ENCODE data around the gene LGI4.
"Not testable (repeated sequence)": the region's sequence is repeated elsewhere in the genome, so short reads cannot be mapped to it uniquely, and the experiment has no call there.

The LGI4 gene

GRCh38 chr19:35160629-35161433, 26.0 kb upstream of the LGI4 start:
- no peak for DNase-seq

DNA sequence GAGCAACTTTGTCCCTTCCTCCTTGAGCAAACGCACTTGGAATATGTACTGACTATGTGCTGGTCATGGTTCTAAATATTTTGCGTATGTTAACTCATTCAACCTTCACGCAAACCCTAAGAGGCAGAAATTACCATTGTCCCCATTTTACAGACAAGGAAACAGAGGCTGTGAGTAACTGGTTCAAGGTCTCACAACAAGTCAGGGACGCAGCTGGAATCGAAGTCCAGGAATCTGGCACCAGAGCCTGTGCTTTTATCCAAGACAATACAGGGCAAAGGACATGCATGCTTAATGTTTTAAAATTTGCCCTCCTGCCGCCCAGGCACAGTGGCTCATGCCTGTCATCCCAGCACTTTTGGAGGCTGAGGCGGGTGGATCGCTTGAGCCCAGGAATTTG, 24.7 kb upstream of the LGI4 start:
- no peak for DNase-seq

DNA sequence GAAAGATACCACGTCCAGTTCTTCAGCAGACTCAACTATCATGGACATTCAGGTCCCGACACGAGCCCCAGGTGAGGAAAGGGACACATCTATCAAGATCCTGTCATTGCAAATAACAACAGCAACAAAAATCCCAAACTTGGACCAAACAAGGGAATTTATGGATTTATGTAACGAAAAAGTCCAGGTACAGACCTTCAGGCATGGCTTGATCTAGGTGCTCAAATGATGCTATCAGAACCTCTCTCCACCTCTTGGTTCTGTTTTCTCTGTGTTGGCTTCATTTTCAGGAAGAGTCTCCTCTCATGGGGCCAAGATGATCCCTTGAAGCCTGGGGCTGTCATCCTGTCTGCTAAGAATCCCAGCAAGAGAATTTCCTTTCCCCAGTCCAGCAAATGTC, 22.6 kb upstream of the LGI4 start:
- DNase-seq = no peak

DNA sequence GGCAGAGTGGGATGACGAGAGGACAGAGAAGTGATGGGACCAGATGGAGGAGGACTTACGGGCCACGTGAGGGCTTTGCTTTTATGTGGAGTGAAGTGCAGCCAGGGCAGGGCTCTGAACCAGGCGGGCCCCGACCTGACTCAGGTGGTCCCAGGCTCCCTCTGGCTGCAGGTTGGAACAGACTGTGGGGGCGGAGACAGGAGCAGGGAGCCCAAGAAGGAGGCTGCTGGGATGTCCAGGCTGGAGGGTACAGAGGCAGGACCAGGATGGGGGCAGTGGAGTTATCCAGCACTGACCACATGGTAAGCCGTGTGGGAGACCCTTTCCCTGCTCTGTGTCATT, 21.8 kb upstream of the LGI4 start:
- DNase-seq = no peak

DNA sequence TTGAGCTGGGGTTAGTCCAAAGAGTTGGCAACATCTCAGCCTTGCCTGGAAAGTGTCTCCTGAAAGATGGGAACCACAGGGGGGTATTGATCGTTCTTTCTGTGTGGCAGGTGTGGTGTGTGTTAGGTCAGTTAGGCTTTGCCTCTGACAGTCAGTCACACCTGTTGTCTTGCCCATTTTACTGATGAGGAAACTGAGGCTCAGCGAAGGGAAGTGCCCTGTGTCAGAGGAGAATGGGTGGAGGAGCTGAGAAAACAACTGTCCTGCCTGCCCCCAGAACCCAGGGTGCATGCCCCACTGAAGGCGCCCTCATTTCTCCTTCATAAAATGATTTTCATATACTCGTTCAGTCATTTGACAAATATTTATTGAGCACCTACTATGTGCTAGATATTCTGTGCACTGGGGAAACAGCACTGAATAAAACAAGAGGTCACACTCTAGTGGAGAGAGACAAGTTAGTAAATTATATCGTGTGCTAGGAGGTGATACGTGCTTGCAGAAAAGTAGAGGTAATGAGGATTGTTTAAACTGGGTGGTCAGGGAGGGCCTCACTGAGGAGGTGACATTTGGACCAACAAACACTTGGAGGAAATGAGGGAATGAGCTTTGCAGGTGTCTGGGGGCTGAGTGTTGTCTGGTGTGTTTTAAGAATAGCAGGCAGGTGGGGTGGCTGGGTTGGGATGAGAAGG, 21.3 kb upstream of the LGI4 start:
- DNase-seq = no peak

DNA sequence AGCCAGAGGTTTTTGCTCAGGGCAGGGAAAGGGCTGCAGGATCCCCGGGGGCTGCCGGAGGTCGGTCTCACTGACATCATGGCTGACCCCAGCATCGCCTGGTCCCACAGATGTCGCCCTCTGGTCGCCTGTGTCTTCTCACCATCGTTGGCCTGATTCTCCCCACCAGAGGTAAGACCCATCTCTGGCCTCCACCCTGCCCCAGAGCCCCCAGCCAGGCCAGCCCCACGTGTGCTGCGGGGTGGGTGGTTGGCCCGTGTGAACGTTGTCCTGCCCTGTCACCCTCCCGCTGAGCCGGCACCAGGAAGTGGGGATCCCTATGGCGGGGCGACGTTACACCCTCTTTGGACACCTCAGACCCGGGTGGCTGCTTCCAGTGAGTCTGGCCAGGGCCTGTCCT, 20.6 kb upstream of the LGI4 start:
- peak; percentile 60 for DNase-seq

- DNase-seq = peak; percentile 91
These were observed 19.9 kb upstream of the LGI4 start, which contains the start of gene FXYD5 for GRCh38 chr19:35154525-35155406. Gene FXYD5, plus strand, starts transcription at chr19:35154735. Its CDS starts 816 bp downstream, at chr19:35155551.

- DNase-seq = peak; percentile 89
These were observed 19.1 kb upstream of the LGI4 start for GRCh38 chr19:35153701-35154524.

DNA sequence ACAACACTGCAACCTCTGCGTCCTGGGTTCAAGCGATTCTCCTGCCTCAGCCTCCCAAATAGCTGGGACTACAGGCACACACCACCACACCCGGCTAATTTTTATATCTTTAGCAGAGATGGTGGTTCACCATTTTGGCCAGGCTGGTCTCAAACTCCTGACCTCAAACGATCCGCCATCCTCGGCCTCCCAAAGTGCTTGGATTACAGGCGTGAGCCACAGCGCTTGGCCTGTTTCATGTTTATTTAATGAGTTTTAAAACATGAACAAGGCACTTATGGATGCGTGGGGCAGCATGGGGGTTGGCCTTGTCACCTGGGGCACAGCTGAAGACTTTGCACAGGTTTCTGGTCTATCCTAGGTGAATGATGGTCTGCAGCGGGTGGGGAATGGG, 18.3 kb upstream of the LGI4 start:
- DNase-seq = not testable (repeated sequence)

GRCh38 chr19:35151273-35152065, 16.6 kb upstream of the LGI4 start:
- no peak for DNase-seq

- no peak for DNase-seq
These were observed 15.6 kb upstream of the LGI4 start for GRCh38 chr19:35150445-35150844.

DNA sequence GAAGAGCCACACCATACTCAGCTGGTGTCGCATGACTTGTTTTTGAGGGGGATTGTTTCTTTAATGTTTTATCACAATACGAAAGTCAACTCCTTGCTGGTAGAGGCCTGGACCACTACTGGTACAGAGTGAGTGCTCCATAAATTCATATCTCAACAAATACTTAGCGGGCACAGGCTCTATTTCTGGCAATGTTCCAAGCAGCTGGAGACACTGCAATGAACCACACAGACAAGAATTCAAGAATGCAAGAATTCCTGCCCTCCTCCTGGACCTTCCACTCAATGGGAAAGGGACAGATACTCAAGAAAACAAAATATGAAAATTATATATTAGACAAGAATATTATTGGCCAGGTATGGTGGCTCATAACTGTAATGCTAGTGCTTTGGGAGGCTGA, 14.6 kb upstream of the LGI4 start:
- no peak for DNase-seq

- no peak for DNase-seq
These were observed 12.0 kb upstream of the LGI4 start for GRCh38 chr19:35146746-35147459.

DNA sequence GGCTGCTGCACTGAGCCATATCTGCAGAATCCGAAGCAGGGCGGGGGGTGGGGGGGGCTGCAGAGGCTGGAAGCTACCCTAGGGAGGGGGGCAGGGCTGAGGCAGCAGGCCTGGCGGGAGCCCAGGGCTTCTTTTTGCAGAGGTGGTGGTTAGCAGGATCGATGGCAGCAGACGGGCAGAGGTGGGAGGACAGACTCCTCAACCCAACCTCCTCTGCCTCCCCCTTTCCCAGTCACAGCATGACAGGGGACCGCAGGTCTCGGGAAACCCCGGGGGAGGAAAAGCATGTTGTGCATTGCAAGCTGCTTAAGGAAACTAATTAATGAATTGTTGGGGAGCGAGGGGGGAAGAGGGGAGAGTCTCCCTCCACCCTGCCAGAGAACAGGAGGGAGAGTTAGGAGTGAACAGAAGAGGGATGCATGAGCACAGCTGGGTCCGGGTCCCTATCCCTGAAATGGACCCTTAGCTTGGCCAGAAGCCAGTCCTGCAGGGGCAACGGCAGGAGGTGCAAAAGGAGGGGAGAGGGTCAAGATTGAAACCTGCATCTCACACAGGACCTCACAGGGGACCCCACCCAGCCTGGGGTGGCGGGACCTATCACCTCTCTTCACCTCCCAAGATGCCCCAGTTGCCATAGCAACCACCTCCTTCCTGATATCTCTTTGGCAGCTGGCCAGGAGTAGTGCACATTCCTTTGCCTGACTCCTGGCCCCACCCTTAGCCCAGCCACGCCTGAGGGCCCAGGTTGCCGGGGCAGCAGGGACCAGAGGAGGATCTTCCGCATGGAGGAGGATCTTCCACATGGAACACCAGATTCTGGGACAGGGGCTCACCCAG, 10.0 kb upstream of the LGI4 start:
- no peak for DNase-seq

GRCh38 chr19:35144259-35144599, 9.4 kb upstream of the LGI4 start:
- no peak for DNase-seq

DNA sequence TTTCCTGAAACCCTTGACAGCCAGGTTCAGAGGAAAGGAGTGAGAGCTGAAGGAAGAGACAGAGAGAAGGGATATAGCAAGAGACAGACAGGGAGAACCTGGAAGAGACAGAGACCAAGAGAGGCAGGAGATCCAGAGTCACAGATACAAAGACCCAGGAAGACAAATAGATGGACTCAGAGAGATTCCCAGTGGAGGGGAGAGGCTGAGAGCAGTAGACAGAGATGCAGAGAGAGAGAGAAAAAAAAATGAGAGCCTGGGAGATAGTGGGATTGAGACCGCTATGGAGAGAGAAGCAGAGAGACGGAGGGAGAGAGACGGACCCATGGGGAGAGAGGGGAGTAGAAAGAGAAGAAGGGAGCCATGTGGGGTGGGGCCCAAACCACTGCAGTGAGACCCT, 9.0 kb upstream of the LGI4 start:
- no peak for DNase-seq

DNA sequence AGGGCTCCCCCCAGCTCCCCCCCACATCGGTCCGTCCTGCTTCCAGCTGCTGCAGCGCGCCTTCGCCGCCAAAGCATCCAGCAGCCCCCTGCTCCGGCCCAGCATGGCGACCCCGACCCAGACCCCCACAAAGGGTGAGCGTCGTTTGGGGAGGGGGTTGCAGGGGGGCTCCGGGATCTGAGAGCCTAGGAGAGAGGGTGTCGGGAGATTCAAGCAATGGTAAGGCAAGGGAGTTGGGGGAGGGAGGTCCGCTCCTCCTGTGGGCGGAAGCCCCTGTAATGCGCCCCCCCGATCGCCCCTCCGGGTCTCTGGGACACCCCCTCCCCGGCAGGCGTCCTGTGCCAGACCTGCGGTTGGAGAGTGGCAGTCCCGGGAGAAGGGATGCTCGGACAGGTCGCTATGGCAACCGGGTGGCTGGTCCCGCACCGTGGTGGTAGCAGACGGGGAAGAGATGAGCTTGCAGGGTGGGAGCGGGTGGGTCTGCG, 8.4 kb upstream of the LGI4 start, which contains the start of gene FXYD7:
Gene FXYD7, plus strand, starts transcription at position 25 of the 485 bp plus-strand sequence. Its CDS starts 79 bp downstream, at position 104.
- DNase-seq = no peak

GRCh38 chr19:35142606-35143230, 7.9 kb upstream of the LGI4 start:
- peak; percentile 75 for DNase-seq

- no peak for DNase-seq
These were observed 7.2 kb upstream of the LGI4 start for GRCh38 chr19:35141837-35142605.
